A549 treated with AZD9567 at 1 μM for 4 hours (cell line): ENCODE measurements around the gene MCM5. TPM values are rescaled to one million over a fixed set of nuclear protein-coding genes. Genes with fewer than 3 reads are reported as not detected.

Experiments
- total RNA-seq: library from RNA; stranded (reverse); fragments of 200-300 nt; extraction: Qiagen RNA extraction; gene quantifications from 5 replicates; pipeline ENCODE4 v1.2.3, GENCODE V29; 2022; ENCODE audit not compliant: insufficient read depth

The MCM5 gene
- 80.4 to 97.0 TPM (median 84.5 TPM) in 5 replicates for total RNA-seq

DNA sequence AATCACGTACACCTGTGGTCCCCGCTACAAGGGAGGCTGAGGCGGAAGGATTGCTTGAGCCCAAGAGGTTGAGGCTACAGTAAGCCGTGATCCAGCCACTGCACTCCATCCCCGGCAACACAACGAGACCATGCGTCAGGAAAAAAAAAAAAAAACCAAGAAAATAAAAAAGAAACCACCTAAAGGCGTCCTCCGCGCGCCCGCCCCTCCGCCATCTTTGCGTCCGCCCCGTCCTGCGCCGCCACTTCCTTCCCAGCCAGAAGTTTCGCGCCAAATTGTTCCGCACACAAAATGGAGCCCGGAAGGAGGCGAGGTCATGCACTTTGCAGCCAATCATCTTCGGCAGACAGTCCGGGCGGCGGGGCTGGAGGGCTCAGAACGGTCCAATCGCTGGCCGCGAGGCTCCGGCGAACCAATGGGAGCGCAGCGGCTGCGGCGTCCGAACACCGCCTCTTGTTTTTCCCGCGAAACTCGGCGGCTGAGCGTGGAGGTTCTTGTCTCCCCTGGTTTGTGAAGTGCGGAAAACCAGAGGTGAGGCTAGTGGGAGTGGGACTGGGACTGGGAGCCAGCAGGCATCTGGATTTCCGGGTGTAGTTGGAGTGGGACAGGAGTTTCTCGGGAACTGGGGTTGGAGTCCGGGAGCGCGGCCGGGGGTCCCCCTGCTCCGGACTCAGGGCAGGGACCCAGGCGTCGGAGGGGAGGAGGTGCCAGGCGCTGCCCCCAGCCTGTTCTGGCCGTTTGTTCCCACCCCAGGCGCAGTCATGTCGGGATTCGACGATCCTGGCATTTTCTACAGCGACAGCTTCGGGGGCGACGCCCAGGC is at the start of gene MCM5:
TSS of gene MCM5 (plus strand) at position 463 of the 823 bp plus-strand sequence. CDS start at position 762, 299 bp downstream.

GRCh38 chr22:35380537-35381423 is 19.2 kb upstream of the MCM5 start, which contains the start of gene HMOX1:
HMOX1 (plus strand) TSS chr22:35381096; CDS start chr22:35381174, 78 bp downstream.

Other genes with a start within 250 kb of the MCM5 start
- 8.2 to 11.9 TPM (median 11.5 TPM) in 5 replicates for gene HMGXB4, start 142.6 kb upstream of the MCM5 start, total RNA-seq
- 12.4 to 19.4 TPM (median 13.6 TPM) in 5 replicates for gene TOM1, start 100.2 kb upstream of the MCM5 start, total RNA-seq
- gene HMOX1, start 19.0 kb upstream of the MCM5 start, total RNA-seq: 328 to 532 TPM (median 355 TPM) in 5 replicates
- 0.57 to 0.80 TPM (median 0.72 TPM) in 5 replicates for gene RASD2, start 140.7 kb downstream of the MCM5 start, total RNA-seq
- gene MB, start 217.2 kb downstream of the MCM5 start, total RNA-seq: 6.6 to 9.0 TPM (median 7.4 TPM) in 4 of 5 replicates, not detected in the other
- 1.0 to 1.3 TPM (median 1.2 TPM) in 5 replicates for gene APOL6, start 248.3 kb downstream of the MCM5 start, total RNA-seq